HEK293 (cell line): ENCODE results near the gene XRCC2.
"Not testable (repeated sequence)": the region's sequence is repeated elsewhere in the genome, so short reads cannot be mapped to it uniquely, and the experiment has no call there.

ENCODE experiments used
- CTCF ChIA-PET: fragments of 350-600 bp; formaldehyde crosslinking; extraction: SDS; loops from one replicate; lab custom pipeline; 2021; ENCODE audit warnings: antibody characterized with exemption; lab: Yijun Ruan, JAX
- POLR2A ChIA-PET: fragments of 300-600 bp; formaldehyde crosslinking; extraction: SDS; loops from one replicate; lab custom pipeline; 2020; ENCODE audit warnings: antibody characterized with exemption, inconsistent platforms; lab: Yijun Ruan, JAX
- H3K27ac ChIP-seq: fragments of 200-500 bp; sonication (Bioruptor generic); 2 replicates; pipeline ENCODE4 v1.5.1; 2014; ENCODE audit warnings: low read depth, low read length, control low read depth, inconsistent platforms; ENCODE audit errors: extremely low read depth
- H3K36me3 ChIP-seq, 2 experiments: fragments of 200-500 bp in 1 of 2; sonication (Bioruptor generic) in 1 of 2; 1 replicate in 1 of 2; 2 replicates in 1 of 2; pipeline ENCODE4 v1.5.1; 2014 to 2017; ENCODE audit warnings: inconsistent platforms in 2 of 2, low read length in 2 of 2; ENCODE audit not compliant: control insufficient read depth in 2 of 2, insufficient read depth in 1 of 2
- H3K4me1 ChIP-seq: fragments of 200-500 bp; sonication (Bioruptor generic); 2 replicates; pipeline ENCODE4 v1.5.1; 2014; ENCODE audit warnings: mild to moderate bottlenecking, low read length, inconsistent platforms; ENCODE audit not compliant: control insufficient read depth, insufficient read depth
- H3K4me3 ChIP-seq: 2 replicates; pipeline ENCODE4 v1.5.1; 2011; ENCODE audit warnings: low read depth, mild to moderate bottlenecking, control low read depth, low read length, moderate library complexity
- H3K9me3 ChIP-seq: fragments of 200-500 bp; sonication (Bioruptor generic); 2 replicates; pipeline ENCODE4 v1.5.1; 2014; ENCODE audit warnings: low read depth, low read length, inconsistent platforms; ENCODE audit not compliant: control insufficient read depth, insufficient read depth
- FEZF1 ChIP-seq: fragments of 450-650 bp; formaldehyde crosslinking; IDR thresholded peaks from 2 replicates; pipeline ENCODE4 v1.5.1; 2016; ENCODE audit warnings: missing biosample characterization, missing genetic modification characterization
- IKZF3 ChIP-seq: fragments of 450-650 bp; IDR thresholded peaks from 2 replicates; pipeline ENCODE4 v1.5.0; 2018; ENCODE audit warnings: missing biosample characterization, mild to moderate bottlenecking, missing genetic modification characterization, moderate library complexity
- MEIS1 ChIP-seq: sonication (generic); formaldehyde crosslinking; IDR thresholded peaks from 2 replicates; pipeline ENCODE4 v1.8.1; 2022; ENCODE audit warnings: missing genetic modification reagents, mild to moderate bottlenecking, borderline replicate concordance
- PRDM1 ChIP-seq: fragments of 450-650 bp; formaldehyde crosslinking; IDR thresholded peaks from 2 replicates; pipeline ENCODE4; 2016; ENCODE audit warnings: missing biosample characterization, missing genetic modification characterization
- SCRT2 ChIP-seq: fragments of 450-650 bp; formaldehyde crosslinking; IDR thresholded peaks from 2 replicates; pipeline ENCODE4 v1.5.1; 2016; ENCODE audit warnings: missing biosample characterization, missing genetic modification characterization
- SP7 ChIP-seq: fragments of 450-650 bp; formaldehyde crosslinking; IDR thresholded peaks from 2 replicates; pipeline ENCODE4 v1.5.1; 2016; ENCODE audit warnings: missing biosample characterization, missing genetic modification characterization
- YY2 ChIP-seq: fragments of 450-650 bp; formaldehyde crosslinking; IDR thresholded peaks from 2 replicates; pipeline ENCODE4 v1.5.1; 2016; ENCODE audit warnings: missing biosample characterization, missing genetic modification characterization
- ZBTB17 ChIP-seq: fragments of 450-650 bp; formaldehyde crosslinking; IDR thresholded peaks from 2 replicates; pipeline ENCODE4 v1.5.1; 2016; ENCODE audit warnings: missing biosample characterization, missing genetic modification characterization
- ZFP37 ChIP-seq: fragments of 450-650 bp; formaldehyde crosslinking; IDR thresholded peaks from 2 replicates; pipeline ENCODE4 v1.5.1; 2016; ENCODE audit warnings: missing biosample characterization, missing genetic modification characterization
- ZNF169 ChIP-seq: fragments of 450-650 bp; formaldehyde crosslinking; IDR thresholded peaks from 2 replicates; pipeline ENCODE4 v1.5.1; 2016; ENCODE audit warnings: missing biosample characterization, missing genetic modification characterization
- ZNF221 ChIP-seq: fragments of 450-650 bp; formaldehyde crosslinking; IDR thresholded peaks from 2 replicates; pipeline ENCODE4 v1.5.1; 2017; ENCODE audit warnings: missing biosample characterization, missing genetic modification characterization, borderline replicate concordance
- ZNF24 ChIP-seq: fragments of 450-650 bp; formaldehyde crosslinking; IDR thresholded peaks from 2 replicates; pipeline ENCODE4 v1.5.1; 2016; ENCODE audit warnings: missing biosample characterization, missing genetic modification characterization
- ZNF280C ChIP-seq: fragments of 450-650 bp; formaldehyde crosslinking; IDR thresholded peaks from 2 replicates; pipeline ENCODE4 v1.5.1; 2016; ENCODE audit warnings: missing biosample characterization, missing genetic modification characterization
- ZNF292 ChIP-seq: fragments of 450-650 bp; formaldehyde crosslinking; IDR thresholded peaks from 2 replicates; pipeline ENCODE4 v1.5.1; 2016; ENCODE audit warnings: low read depth, missing biosample characterization, missing genetic modification characterization, borderline replicate concordance
- ZNF394 ChIP-seq: fragments of 450-650 bp; formaldehyde crosslinking; IDR thresholded peaks from 2 replicates; pipeline ENCODE4 v1.5.1; 2016; ENCODE audit warnings: missing biosample characterization, missing genetic modification characterization, mild to moderate bottlenecking, moderate library complexity, borderline replicate concordance
- ZNF488 ChIP-seq: fragments of 450-650 bp; formaldehyde crosslinking; IDR thresholded peaks from 2 replicates; pipeline ENCODE4 v1.5.1; 2016; ENCODE audit warnings: missing biosample characterization, missing genetic modification characterization
- ZNF514 ChIP-seq: fragments of 450-650 bp; formaldehyde crosslinking; IDR thresholded peaks from 2 replicates; pipeline ENCODE4 v1.5.1; 2016; ENCODE audit warnings: missing biosample characterization, missing genetic modification characterization
- ZNF548 ChIP-seq: fragments of 450-650 bp; formaldehyde crosslinking; IDR thresholded peaks from 2 replicates; pipeline ENCODE4 v1.5.1; 2016; ENCODE audit warnings: missing biosample characterization, missing genetic modification characterization
- ZNF549 ChIP-seq: fragments of 450-650 bp; IDR thresholded peaks from 2 replicates; pipeline ENCODE4 v1.5.1; 2018; ENCODE audit warnings: missing biosample characterization, missing genetic modification characterization, mild to moderate bottlenecking, inconsistent platforms, moderate library complexity
- ZNF623 ChIP-seq: fragments of 450-650 bp; formaldehyde crosslinking; IDR thresholded peaks from 2 replicates; pipeline ENCODE4 v1.5.1; 2016; ENCODE audit warnings: missing biosample characterization, missing genetic modification characterization
- ZNF624 ChIP-seq: fragments of 450-650 bp; formaldehyde crosslinking; IDR thresholded peaks from 2 replicates; pipeline ENCODE4 v1.5.1; 2017; ENCODE audit warnings: missing biosample characterization, missing genetic modification characterization
- ZSCAN5A ChIP-seq: fragments of 450-650 bp; formaldehyde crosslinking; IDR thresholded peaks from 2 replicates; pipeline ENCODE4 v1.5.1; 2016; ENCODE audit warnings: missing biosample characterization, missing genetic modification characterization

The XRCC2 gene

GRCh38 chr7:152633504-152633903 lies 42.4 kb downstream of the XRCC2 start (continued):
- TF ChIP-seq FEZF1 (no peak), ZSCAN5A (tag by site-specific recombination) (no peak), ZNF24 (tag by site-specific recombination) (no peak), ZNF514 (tag by site-specific recombination) (no peak)
- TF ChIP-seq, all 188 proteins: peak for 0

GRCh38 chr7:152633072-152633471 lies 42.9 kb downstream of the XRCC2 start:
- Histone ChIP-seq H3K27ac (no peak overlapping the region), H3K9me3 (no peaks in the 10 kb centered on the region), H3K36me3 (no peaks in the 10 kb centered on the region), H3K4me1 (no peaks in the 10 kb centered on the region), H3K4me3 (no peak overlapping the region)
- CTCF ChIA-PET = no interaction called here
- TF ChIP-seq ZNF394 (tag by site-specific recombination) (no peak), ZNF624 (tag by site-specific recombination) (no peak), ZBTB17 (tag by site-specific recombination) (no peak), ZNF292 (tag by site-specific recombination) (no peak), ZNF280C (tag by site-specific recombination) (no peak), ZNF548 (tag by site-specific recombination) (no peak)
- POLR2A ChIA-PET = no interaction called here

GRCh38 chr7:152628772-152629171 lies 47.2 kb downstream of the XRCC2 start:
- CTCF ChIA-PET, H3K4me1 ChIP-seq, H3K27ac ChIP-seq, POLR2A ChIA-PET, H3K36me3 ChIP-seq, H3K4me3 ChIP-seq, H3K9me3 ChIP-seq: not testable (repeated sequence)

GRCh38 chr7:152624228-152624627 lies 51.7 kb downstream of the XRCC2 start:
- TF ChIP-seq SP7 (tag by site-specific recombination) (peak; percentile 92), ZNF623 (tag by site-specific recombination) (no peak), PRDM1 (tag by site-specific recombination) (no peak)
- Histone ChIP-seq H3K4me1 (no peaks in the 10 kb centered on the region), H3K4me3 (no peak overlapping the region), H3K27ac (no peak overlapping the region), H3K36me3 (no peaks in the 10 kb centered on the region), H3K9me3 (no peaks in the 10 kb centered on the region)
- CTCF ChIA-PET = no interaction called here
- POLR2A ChIA-PET = no interaction called here

- TF ChIP-seq ZNF169 (tag by site-specific recombination) (no peak), YY2 (tag by site-specific recombination) (no peak), ZNF221 (no peak), MEIS1 (CRISPR knock-in tag) (no peak), ZNF549 (tag by site-specific recombination) (no peak), SCRT2 (no peak), ZFP37 (tag by site-specific recombination) (no peak), IKZF3 (tag by site-specific recombination) (no peak), ZNF488 (tag by site-specific recombination) (no peak)
- Histone ChIP-seq H3K4me3 (no peak overlapping the region), H3K9me3 (no peaks in the 10 kb centered on the region), H3K27ac (no peak overlapping the region), H3K4me1 (no peaks in the 10 kb centered on the region), H3K36me3 (no peaks in the 10 kb centered on the region)
- ChIA-PET POLR2A (no interaction called here), CTCF (no interaction called here)
These were observed 54.5 kb downstream of the XRCC2 start for GRCh38 chr7:152621426-152621825.
